Left ventricle myocardium inferior (tissue), 1 donor: ENCODE measurements around the gene DIAPH1. TPM values are rescaled to one million over a fixed set of nuclear protein-coding genes. Genes with fewer than 3 reads are reported as not detected.

Experiments
- DNase-seq: peaks from one replicate; pipeline ENCODE4 v3.0.0-alpha.2; 2020
- H3K27ac ChIP-seq: fragments of 200-600 bp; replicated peaks from 2 replicates; pipeline ENCODE4 v1.8.0; 2021
- H3K27me3 ChIP-seq: fragments of 200-600 bp; 2 replicates; pipeline ENCODE4 v1.8.0; 2021; ENCODE audit warnings: low read depth
- H3K36me3 ChIP-seq: fragments of 200-600 bp; 2 replicates; pipeline ENCODE4 v1.8.0; 2021
- H3K4me1 ChIP-seq: fragments of 200-600 bp; 2 replicates; pipeline ENCODE4 v1.8.0; 2021
- H3K4me3 ChIP-seq: fragments of 200-600 bp; 2 replicates; pipeline ENCODE4 v1.8.0; 2021; ENCODE audit warnings: mild to moderate bottlenecking, moderate library complexity
- H3K9me3 ChIP-seq: fragments of 200-600 bp; replicated peaks from 2 replicates; pipeline ENCODE4 v1.8.0; 2021
- CTCF ChIP-seq: fragments of 200-600 bp; IDR thresholded peaks from 2 replicates; pipeline ENCODE4 v1.8.0; 2021; ENCODE audit warnings: antibody characterized with exemption, mild to moderate bottlenecking, borderline replicate concordance
- intact Hi-C: fragments of 100-400 bp; cut with micrococcal nuclease; formaldehyde crosslinking; loops from one replicate; pipeline ENCODE4 v1.11.0; 2022
- total RNA-seq: library from RNA; stranded (reverse); fragmentation: NEBNext Ultra II Directional; extraction: Animal tissue kit (Norgen Biotek cat#: 25700); gene quantifications from one replicate; pipeline ENCODE4 v1.2.1, GENCODE V29; 2021
- donor health status: DM: no; HTN: yes; CAD: no; lungs with severe emphysema.

DIAPH1 gene
- total RNA-seq, 1 donor from 2014 or later, result 53.1 TPM

DNA sequence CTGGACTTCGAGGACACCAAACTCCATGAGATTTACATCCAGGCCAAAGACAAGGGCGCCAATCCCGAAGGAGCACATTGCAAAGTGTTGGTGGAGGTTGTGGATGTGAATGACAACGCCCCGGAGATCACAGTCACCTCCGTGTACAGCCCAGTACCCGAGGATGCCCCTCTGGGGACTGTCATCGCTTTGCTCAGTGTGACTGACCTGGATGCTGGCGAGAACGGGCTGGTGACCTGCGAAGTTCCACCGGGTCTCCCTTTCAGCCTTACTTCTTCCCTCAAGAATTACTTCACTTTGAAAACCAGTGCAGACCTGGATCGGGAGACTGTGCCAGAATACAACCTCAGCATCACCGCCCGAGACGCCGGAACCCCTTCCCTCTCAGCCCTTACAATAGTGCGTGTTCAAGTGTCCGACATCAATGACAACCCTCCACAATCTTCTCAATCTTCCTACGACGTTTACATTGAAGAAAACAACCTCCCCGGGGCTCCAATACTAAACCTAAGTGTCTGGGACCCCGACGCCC, 141.7 kb downstream of the DIAPH1 start:
- intact Hi-C loops, result no loop called here
- H3K4me1 ChIP-seq, result peaks cover 62% of the 10 kb centered on the region
- no peaks in the 10 kb centered on the region for H3K9me3 ChIP-seq
- H3K36me3 ChIP-seq, result no peaks in the 10 kb centered on the region
- no peak for TF ChIP-seq CTCF
- peak overlapping the region; percentile 73 for H3K4me3 ChIP-seq
- peak overlapping the region; percentile 91 for H3K27ac ChIP-seq
- H3K27me3 ChIP-seq, result no peaks in the 10 kb centered on the region
- no peak for DNase-seq

GRCh38 chr5:141476132-141476911, 142.5 kb downstream of the DIAPH1 start:
- H3K4me1 ChIP-seq, result peaks cover 59% of the 10 kb centered on the region
- H3K4me3 ChIP-seq, result peak overlapping the region; percentile 73
- H3K27ac ChIP-seq, result peak overlapping the region; percentile 91
- TF ChIP-seq CTCF, result no peak
- no peaks in the 10 kb centered on the region for H3K27me3 ChIP-seq
- peak; percentile 64 for DNase-seq
- no peaks in the 10 kb centered on the region for H3K36me3 ChIP-seq
- no peaks in the 10 kb centered on the region for H3K9me3 ChIP-seq
- intact Hi-C loops, result no loop called here

GRCh38 chr5:141475625-141476131, 143.1 kb downstream of the DIAPH1 start, which contains the start of gene PCDHGC3:
Gene PCDHGC3 (plus strand): TSS chr5:141475966. CDS start chr5:141476117, 151 bp downstream.
- peaks cover 52% of the 10 kb centered on the region for H3K4me1 ChIP-seq
- H3K27me3 ChIP-seq, result no peaks in the 10 kb centered on the region
- DNase-seq, result peak; percentile 92
- peak; percentile 47 for TF ChIP-seq CTCF
- peak within 1 kb of the TSS; percentile 91 for H3K27ac ChIP-seq
- H3K4me3 ChIP-seq, result peak within 1 kb of the TSS; percentile 73
- no peaks in the 10 kb centered on the region for H3K36me3 ChIP-seq
- intact Hi-C loops, result no loop called here
- no peaks in the 10 kb centered on the region for H3K9me3 ChIP-seq

DNA sequence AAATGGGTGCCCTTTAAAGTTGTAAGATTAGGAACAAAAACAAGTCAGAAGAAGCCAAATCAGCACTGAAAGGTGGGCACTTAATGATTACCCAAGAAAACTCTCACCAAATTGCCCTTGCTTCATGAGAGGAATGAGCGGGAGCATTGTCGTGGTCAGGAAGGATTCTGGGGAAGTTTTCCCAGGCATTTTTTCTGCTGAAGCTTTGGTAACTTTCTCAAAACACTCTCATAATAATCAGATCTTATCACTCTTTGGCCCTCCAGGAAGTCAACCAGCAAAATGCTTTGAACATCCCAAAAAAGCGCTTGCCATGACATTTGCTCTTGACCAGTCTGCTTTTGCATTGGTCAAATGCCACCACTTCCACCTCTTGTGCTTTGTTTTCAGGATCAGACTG, 153.4 kb downstream of the DIAPH1 start:
- Histone ChIP-seq H3K9me3 (peaks cover 10% of the 10 kb centered on the region), H3K4me3 (no peak overlapping the region), H3K27ac (no peak overlapping the region), H3K4me1 (no peaks in the 10 kb centered on the region), H3K27me3 (no peaks in the 10 kb centered on the region), H3K36me3 (peaks cover 15% of the 10 kb centered on the region)
- intact Hi-C loops, result no loop called here
- no peak for TF ChIP-seq CTCF
- no peak for DNase-seq

Other genes starting within 250 kb of the DIAPH1 start
- gene PCDHGB3, start 248.8 kb downstream of the DIAPH1 start, total RNA-seq, result 6.3 TPM
- 5.6 TPM for gene PCDHGA6, start 245.1 kb downstream of the DIAPH1 start, total RNA-seq
- 5.8 TPM for gene PCDHGA7, start 236.3 kb downstream of the DIAPH1 start, total RNA-seq
- 4.2 TPM for gene PCDHGB4, start 231.3 kb downstream of the DIAPH1 start, total RNA-seq
- gene PCDHGA8, start 226.4 kb downstream of the DIAPH1 start, total RNA-seq, result 8.5 TPM
- gene PCDHGB5, start 221.1 kb downstream of the DIAPH1 start, total RNA-seq, result 6.0 TPM
- gene PCDHGA9, start 216.2 kb downstream of the DIAPH1 start, total RNA-seq, result 3.9 TPM
- gene PCDHGB6, start 211.0 kb downstream of the DIAPH1 start, total RNA-seq, result 5.0 TPM
- 5.0 TPM for gene PCDHGA10, start 206.0 kb downstream of the DIAPH1 start, total RNA-seq
- 7.9 TPM for gene PCDHGB7, start 201.3 kb downstream of the DIAPH1 start, total RNA-seq
- gene PCDHGA11, start 197.9 kb downstream of the DIAPH1 start, total RNA-seq, result 3.8 TPM
- 4.8 TPM for gene PCDHGA12, start 188.5 kb downstream of the DIAPH1 start, total RNA-seq
- 15.6 TPM for gene PCDHGC3, start 143.0 kb downstream of the DIAPH1 start, total RNA-seq
- gene PCDHGC4, start 134.0 kb downstream of the DIAPH1 start, total RNA-seq, result 1.8 TPM
- 2.9 TPM for gene PCDHGC5, start 129.9 kb downstream of the DIAPH1 start, total RNA-seq
- gene HDAC3, start 17.8 kb upstream of the DIAPH1 start, total RNA-seq, result 27.4 TPM
- gene RELL2, start 18.0 kb upstream of the DIAPH1 start, total RNA-seq, result 1.0 TPM
- 4.7 TPM for gene FCHSD1, start 32.4 kb upstream of the DIAPH1 start, total RNA-seq
- gene ARAP3, start 63.2 kb upstream of the DIAPH1 start, total RNA-seq, result 15.2 TPM